Measurements from ENCODE around the gene MBD2.

Gene MBD2

DNA sequence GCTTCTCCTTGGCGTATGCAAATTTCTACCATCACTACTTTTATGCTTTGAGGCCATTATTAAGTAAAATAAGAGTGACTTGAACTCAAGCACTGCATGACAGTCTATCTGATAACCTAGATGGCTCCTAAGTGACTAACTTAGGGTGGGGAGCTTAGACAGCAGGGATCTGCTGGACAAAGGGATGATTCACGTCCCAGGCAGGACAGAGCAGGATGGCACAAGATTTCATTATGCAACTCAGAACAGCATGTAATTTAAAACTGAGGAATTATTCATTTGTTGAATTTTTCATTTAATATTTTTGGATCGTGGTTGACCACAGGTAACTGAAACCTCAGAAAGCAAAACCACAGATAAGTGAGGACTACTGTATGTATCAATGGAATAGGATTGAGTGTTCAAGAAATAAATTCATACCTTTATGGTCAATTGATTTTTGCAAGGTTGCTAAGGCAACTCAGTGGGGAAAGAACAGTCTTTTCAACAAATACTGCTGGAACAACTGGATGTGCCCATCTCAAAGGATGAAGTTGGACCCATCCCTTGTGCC lies 115.3 kb downstream of the MBD2 start:
- DNase-seq (ENCODE audit: low read depth, low spot score) = no peak

DNA sequence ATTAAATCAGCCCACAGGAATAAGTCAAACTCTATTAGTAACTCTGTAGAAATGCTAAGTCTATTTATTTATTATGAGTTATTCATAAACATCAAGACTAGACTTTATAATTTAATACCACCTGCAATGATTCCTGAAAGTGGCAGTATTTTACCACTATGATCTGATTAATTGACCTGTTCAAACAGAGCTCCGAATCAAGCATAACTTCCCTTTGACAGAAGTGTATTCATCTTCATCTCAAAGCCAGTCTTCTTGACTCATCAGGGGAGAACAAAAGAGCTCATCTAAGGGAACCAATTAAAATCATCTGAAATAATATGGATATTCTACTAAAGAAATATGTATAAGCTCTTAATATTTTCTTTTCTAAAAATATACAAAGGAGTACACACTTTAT lies 122.3 kb downstream of the MBD2 start:
- DNase-seq (ENCODE audit: low read depth, low spot score) = no peak

All from ELF-1 (cell line).